GM18526 (cell line): ENCODE data around the gene WIPF1.

Experiments
- POLR2A ChIP-seq: IDR thresholded peaks from 3 replicates; pipeline ENCODE4 v1.6.1; 2011; ENCODE audit not compliant: insufficient read length; ENCODE audit errors: extremely low read depth

The WIPF1 gene, protein sequence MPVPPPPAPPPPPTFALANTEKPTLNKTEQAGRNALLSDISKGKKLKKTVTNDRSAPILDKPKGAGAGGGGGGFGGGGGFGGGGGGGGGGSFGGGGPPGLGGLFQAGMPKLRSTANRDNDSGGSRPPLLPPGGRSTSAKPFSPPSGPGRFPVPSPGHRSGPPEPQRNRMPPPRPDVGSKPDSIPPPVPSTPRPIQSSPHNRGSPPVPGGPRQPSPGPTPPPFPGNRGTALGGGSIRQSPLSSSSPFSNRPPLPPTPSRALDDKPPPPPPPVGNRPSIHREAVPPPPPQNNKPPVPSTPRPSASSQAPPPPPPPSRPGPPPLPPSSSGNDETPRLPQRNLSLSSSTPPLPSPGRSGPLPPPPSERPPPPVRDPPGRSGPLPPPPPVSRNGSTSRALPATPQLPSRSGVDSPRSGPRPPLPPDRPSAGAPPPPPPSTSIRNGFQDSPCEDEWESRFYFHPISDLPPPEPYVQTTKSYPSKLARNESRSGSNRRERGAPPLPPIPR

DNA sequence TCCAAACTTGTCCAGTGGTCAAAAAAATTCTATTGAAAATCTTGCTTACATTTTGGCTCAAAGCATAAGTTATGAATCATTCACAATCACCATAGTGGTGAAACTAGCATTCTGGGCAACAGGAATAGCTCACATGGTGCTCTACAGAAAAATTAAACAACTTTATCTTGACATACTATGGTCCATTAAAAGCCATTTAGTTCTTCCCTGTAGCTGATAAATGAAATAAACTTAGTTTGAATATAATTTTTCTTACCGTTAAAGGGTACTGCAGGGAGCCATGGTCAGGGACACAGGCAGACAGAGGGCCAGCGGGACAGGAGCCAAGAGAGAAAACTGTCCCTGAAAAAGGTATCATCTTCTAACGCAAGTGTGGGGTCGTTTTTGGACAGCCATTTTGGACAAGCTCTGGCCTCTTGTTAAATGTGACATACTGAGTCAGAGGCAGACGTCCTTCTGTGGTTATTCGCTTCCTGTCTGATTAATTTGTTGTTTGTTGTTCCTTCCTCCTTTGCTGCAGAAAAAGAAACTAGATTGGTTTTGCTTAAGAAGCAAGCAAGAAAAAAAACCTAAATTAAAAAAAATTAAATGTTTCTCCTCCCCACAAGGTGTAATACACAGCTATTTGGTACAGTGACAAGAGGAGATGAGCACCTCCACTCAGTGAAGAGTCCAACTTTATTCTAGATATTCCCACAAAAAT is at the start of gene WIPF1:
Gene WIPF1, minus strand, starts transcription at position 460 of the 703 bp plus-strand sequence. CDS start 12,231 bp downstream, outside the sequence.
- peak; percentile 69 for TF ChIP-seq POLR2A

DNA sequence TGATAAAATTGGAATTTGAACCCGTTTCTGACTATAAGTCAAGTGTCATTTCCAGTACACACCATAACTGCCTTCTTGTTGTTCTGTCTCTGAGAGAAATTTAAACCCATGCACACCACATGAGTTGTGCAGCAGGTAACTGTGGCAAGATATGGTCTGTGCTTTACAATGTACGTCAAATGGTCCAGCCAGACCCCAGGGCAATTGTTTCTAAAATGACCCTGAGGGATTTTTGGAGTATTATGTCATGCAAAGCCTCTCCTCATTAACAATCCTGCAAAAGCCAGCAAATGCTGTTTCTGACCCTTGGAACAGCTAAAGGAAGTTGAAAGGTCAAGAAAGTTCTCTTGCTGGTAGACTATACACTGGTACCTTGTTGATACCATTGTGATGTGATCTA is 47.7 kb upstream of the WIPF1 start:
- no peak for TF ChIP-seq POLR2A

DNA sequence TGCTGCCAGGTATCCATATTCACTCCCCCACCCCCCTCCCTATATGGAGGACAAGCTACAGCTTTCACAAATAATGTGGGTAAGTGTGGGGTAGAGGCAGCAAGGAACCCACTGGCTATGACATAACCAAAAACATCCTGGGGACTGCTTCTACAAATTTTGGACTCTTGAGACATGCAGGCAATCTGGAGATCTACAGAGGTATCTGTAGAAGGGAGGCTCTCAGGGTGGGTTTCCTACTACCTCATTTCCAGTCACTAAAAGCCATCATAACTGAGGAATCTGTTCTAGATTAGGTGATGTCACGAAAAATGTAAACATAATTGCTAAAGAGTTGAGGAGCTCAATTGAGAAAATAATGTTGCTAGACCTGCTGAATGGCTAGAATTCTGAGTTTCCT is 46.8 kb upstream of the WIPF1 start:
- no peak for TF ChIP-seq POLR2A

DNA sequence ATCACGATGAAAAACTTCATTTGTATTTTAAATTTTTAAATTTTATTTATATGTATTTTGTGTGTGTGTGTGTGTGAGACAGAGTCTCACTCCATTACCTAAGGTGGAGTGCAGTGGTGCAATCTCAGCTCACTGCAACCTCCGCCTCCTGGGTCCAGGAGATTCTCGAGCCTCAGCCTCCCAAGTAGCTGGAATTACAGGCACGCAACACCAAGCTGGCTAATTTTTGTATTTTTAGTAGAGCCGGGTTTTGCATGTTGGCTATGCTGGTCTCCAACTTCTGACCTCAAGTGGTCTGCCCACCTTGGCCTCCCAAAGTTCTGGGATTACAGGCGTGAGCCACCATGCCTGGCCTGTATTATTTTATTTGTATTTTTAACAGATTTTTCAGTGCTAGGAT is 45.8 kb upstream of the WIPF1 start:
- no peak for TF ChIP-seq POLR2A

DNA sequence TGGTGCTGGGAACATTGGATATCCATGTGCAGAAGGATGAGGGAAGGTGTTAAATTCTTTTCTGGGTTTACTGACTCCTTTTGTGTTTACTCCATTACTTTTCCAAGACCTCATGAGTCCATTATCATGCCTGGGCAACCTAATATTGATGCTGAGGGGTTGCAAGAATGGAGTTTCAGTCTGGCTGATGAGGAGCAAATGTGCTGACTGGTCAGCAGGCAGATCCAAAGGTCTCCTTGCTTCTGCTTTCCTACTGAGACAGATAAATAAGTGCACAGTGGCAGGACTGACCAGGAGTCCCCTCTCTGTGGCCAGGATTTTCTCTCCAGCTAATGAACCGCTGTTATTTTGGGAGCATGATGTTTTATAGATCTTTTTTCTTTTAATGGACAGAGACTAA is 43.6 kb upstream of the WIPF1 start:
- no peak for TF ChIP-seq POLR2A

DNA sequence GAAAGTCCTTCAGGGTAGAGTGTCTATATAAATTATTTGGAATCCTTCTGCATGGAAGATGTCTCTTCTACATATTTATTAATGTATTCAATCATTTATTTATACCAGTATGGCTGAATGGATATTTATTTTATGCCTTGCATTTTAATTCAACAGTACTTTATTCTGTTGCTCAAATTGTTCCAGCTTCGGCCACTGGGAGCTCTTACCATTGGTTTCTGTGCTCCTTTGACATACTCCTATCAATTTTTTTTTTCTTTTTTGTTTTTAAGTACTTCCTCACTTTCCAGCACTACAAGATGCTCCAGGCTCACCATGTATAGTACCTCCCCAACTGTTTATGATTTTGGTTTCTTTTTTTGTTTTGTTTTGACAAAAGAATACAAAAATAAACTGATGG is 39.4 kb upstream of the WIPF1 start:
- no peak for TF ChIP-seq POLR2A

DNA sequence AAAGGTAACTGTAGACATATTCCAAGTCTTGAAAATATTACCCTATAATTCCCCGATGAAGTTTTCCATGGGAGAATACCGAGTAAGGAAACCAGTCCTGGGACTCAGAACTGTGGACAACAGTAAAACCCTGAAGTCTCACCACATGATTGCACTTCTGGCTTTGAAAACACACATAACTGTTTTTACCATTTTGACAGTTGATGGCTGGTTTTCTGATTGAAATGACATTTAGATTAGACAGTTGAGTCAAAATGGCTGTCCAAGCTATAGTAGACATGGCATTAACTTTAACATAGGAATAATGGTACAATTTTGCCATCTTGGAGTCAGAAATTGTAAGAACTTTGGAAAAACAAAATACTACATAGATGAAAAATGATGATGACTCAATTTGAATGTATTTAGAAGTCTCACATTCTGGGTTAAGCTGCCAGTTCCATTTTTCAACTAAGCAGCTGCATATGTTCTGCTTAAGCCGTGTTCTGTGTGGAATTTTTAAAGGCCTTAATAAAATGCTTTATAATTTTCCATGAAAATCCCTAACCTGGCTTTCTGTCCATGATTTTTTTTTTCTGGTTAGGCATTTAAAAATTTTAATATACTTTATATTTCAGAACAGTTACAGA is 38.3 kb upstream of the WIPF1 start:
- TF ChIP-seq POLR2A = no peak

DNA sequence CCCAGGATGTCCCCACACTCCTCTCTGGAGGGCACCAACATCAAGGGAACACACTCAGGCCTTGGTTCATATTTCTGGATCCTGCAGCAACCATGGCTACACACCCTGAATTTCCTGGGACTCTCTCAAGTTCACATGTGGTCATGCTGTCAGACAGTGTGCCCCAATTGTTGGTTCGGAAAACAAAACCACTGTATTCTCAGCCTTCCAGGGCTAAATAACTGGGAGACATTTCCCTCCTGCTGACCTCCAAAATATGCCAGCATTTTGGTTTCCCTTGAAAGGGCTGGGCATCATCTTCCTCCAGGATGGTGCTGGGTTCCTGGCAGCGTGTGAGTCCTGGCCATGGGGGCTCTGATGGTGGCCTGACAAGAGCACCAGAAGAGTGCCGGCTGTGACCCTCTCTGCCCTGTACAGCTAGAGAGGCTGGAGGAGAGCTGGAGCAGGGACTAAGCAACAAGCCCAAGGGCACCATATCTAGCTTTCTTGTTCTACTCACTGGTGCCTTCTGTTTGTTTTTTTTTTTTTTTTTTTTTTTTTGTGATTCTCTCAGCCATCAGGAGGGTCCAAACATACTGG is 37.5 kb upstream of the WIPF1 start:
- no peak for TF ChIP-seq POLR2A

DNA sequence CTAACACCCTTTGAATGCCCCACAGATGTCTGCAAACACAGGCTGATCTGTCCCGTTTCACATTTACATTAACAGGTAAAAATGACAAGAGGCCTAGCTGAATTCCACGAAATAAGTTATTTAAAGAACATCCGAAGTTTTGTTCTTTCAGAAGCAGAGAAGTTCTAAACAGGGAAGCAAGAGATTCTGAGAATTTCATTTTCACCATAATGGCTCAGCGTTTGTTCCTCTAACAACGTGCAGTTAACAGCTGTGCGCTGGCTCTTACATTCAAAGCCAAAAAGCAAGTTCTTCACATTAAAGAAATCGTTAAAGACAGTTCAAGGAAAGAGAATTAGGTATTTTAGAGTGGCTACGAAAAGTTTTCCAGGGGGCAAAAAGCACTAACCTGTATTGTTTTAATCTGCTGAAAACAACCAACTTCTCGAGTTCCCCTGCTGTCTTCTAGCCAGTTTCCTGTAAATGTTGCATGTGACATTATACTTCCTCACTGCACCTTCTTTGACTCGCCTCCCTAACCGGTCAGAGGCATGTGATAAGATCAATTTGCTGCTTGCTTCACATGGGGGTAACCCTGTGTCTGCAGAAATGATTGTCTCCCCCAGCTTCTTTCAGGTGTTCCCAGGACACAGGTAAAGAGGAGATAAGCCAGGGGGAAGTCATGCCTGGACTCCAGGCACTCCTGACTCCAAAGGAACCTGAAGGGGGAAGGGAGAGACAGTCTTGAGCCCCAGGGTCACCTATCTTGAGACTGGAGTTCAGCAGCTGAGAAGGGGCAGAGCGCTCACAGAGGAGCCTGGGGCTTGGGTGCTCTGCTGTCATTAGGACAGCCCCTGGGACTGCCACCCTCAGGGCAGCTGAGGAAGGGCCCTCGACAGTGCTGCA is 36.8 kb upstream of the WIPF1 start:
- TF ChIP-seq POLR2A = peak; percentile 35

DNA sequence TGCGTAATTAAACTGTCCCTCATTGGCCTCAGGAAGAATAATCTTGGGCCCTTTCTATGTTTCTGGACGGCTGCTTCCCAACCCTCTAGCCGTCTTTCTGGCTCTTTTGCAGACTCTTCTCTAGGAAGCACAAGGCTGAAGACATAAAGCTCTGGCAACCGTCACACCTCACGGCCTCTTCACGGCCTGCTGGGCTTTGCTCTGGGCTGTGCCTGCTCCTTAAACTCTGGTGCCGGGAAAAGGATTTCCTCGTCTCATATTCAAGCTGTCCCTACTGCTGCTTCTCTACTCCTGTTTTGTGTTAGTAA is 36.0 kb upstream of the WIPF1 start:
- no peak for TF ChIP-seq POLR2A

DNA sequence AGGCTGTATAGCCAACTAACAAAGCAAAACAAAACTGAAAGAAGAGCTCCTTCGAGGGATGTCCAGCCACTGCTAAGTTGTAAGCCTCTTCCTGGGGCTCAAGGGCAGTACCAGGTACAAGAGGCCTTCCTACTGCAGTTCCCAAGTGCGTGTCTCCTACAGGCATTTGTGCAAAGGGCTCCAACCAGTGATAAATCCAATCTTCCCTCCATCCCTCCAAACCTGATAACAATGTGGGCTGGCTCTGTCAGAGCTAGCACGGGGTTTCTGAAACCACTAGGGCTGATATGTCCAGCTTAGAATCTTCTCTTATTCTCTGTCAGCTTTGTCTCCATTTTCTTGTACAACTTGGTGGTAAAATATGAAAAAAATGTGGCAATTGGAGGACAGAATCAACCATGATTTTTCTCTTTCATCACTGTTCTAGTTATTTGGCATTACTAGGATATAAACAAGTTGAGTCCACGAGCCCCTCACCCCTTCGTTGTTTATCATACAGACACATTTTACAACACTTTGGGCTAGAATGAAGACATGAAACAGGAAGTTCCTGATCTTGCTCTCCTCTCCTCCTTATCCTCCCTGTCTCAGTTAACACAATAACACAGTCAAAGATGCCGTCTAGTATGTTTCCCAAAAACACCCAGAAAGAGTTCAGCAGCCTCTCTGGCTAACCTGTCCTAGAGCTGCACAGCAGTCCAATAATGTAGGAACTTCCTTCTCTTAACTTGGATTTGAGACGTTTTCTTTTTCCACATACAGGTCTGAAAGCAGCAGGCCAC is 35.4 kb upstream of the WIPF1 start:
- TF ChIP-seq POLR2A = no peak

DNA sequence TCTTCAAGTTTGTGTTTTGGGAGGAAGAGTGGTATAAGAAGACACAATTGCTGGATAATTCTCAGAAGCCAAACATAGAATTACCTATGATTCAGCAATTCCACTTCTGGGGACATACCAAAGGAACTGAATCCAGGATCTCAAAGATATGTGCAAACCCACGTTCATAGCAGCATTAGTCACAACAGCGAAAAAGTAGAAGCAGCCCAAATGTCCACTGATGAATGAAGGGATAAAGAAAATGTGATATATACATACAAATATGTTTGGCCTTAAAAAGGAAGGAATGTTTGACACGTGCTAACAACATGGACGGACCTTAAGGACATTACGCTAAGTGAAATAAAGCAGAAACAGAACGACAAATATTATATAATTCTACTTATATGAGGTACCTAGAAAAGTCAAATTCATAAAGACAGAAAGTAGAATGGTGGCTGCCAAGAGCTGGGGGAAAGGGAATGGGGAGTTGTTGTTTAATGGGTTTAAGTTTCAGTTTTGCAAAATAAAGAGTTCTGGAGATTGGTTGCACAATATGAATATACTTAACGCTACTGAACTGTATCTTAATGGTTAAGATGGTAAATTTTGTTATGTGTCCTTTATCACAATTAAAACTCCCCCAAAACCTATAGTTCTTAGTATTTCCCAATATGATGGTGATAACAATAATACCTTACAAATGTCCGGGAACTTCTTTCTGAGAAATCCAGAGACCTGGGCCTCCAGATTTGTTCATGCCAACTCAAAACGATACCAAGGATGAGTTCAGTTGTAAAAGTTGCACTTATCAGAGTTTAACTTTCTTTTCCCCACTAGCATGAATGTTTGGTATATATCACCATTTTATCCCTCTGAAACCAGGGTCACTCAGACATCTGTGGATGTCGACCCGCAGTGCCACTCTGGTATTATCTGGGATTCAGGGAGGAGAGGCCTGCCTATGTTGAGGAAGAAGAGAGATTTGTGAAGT is 33.7 kb upstream of the WIPF1 start:
- no peak for TF ChIP-seq POLR2A

DNA sequence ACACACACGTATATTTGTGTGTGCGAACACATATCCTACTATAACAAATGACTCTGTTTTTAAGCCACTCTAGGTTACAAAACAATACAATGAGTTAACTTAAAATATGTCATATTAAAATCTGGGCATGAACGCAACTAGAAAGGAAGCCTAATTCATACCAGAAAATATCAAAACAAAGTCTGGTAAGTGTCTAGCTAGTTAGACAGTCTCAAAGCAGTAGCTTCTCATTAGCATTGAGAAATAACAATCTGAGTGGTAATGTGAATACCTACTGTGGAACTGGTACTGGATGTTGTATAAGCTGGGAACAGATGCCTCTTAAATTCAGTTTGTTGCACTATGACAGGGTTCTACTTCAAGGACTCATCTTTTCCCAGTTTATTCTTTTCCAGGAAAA is 32.5 kb upstream of the WIPF1 start:
- no peak for TF ChIP-seq POLR2A
